WI38 (cell line): ENCODE measurements around the gene UPF1.
A peak's percentile ranks its signal among the peaks of the same experiment; 100 is the strongest.

Experiments used
- H3K4me3 ChIP-seq: 2 replicates; pipeline ENCODE4 v1.5.1; 2011; ENCODE audit warnings: low read depth, mild to moderate bottlenecking, control low read depth, low read length
- TF ChIP-seq, protein P1 (sequence below): IDR thresholded peaks from 2 replicates; pipeline ENCODE4 v1.5.1; 2012; ENCODE audit warnings: low read depth, mild to moderate bottlenecking, control low read depth, low read length

Gene UPF1

DNA sequence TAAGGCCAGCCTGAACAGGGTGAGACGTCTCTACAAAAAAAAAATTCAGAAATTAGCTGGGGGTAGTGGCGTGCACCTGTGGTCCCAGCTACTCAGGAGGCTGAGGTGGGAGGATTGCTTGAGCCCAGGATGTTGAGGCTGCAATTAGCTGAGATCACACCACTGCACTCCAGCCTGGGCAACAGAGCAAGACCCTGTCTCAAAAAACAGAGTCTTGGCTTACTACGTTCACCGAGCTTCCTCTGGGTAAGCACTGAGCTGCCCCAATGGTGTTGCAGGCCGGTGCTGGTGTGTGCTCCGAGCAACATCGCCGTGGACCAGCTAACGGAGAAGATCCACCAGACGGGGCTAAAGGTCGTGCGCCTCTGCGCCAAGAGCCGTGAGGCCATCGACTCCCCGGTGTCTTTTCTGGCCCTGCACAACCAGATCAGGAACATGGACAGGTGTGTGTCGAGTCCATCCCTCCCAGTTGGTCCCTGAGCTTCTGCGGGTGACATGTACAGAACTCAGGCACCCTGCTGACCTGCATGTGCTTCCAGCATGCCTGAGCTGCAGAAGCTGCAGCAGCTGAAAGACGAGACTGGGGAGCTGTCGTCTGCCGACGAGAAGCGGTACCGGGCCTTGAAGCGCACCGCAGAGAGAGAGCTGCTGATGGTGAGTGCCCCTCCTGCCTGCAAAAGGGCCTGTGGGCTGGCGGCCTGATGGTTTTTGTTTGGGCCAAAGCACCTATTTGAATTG lies 24.1 kb downstream of the UPF1 start:
- H3K4me3 ChIP-seq, result no peak overlapping the region
- TF ChIP-seq, protein P1, sequence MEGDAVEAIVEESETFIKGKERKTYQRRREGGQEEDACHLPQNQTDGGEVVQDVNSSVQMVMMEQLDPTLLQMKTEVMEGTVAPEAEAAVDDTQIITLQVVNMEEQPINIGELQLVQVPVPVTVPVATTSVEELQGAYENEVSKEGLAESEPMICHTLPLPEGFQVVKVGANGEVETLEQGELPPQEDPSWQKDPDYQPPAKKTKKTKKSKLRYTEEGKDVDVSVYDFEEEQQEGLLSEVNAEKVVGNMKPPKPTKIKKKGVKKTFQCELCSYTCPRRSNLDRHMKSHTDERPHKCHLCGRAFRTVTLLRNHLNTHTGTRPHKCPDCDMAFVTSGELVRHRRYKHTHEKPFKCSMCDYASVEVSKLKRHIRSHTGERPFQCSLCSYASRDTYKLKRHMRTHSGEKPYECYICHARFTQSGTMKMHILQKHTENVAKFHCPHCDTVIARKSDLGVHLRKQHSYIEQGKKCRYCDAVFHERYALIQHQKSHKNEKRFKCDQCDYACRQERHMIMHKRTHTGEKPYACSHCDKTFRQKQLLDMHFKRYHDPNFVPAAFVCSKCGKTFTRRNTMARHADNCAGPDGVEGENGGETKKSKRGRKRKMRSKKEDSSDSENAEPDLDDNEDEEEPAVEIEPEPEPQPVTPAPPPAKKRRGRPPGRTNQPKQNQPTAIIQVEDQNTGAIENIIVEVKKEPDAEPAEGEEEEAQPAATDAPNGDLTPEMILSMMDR, result no peak

DNA sequence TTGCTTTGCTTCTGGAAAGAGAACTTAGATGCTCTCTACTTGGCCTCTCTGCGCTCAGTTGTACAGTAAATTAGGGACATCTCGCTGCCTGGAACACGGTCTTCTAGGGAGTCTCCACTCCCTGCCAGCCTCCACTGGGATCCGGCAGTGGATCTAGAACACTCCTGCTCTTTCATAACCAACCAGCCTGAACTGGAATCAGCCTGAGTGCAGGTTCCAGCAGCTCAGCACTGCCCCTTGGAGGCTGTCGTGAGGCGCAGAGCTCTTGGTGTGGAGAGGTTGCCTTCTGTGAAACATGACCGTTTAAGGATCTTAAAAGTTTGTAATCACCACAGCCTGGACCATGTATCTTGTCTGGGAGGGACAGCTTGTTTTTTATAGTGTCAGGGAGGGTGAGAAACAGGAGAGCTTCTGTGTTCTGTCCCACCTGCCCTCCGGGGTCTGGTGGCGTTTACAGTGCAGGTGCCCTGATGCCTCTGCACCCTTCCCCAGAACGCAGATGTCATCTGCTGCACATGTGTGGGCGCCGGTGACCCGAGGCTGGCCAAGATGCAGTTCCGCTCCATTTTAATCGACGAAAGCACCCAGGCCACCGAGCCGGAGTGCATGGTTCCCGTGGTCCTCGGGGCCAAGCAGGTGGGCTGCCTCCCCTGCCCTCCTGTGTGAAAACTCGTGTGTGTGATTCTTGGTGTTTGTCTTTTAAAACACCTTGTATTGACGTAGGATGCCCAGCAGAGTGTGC lies 24.8 kb downstream of the UPF1 start:
- TF ChIP-seq, protein P1, result 0 out of 2 replicates have a peak, but pooled peaks have one; percentile 20

DNA sequence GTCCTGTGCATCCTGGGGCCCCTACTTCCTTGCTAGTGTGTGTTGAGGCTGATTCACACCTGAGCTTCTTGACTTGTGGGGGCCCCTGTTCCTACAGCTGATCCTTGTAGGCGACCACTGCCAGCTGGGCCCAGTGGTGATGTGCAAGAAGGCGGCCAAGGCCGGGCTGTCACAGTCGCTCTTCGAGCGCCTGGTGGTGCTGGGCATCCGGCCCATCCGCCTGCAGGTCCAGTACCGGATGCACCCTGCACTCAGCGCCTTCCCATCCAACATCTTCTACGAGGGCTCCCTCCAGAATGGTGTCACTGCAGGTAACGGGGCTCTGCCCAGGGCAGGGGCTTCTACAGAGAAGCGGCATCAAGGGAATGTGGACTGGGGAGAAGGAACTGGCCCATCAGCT lies 25.5 kb downstream of the UPF1 start:
- TF ChIP-seq, protein P1, result no peak

More for the DNA sequence above, 24.8 kb downstream of the UPF1 start:
- H3K4me3 ChIP-seq, result no peak overlapping the region

DNA sequence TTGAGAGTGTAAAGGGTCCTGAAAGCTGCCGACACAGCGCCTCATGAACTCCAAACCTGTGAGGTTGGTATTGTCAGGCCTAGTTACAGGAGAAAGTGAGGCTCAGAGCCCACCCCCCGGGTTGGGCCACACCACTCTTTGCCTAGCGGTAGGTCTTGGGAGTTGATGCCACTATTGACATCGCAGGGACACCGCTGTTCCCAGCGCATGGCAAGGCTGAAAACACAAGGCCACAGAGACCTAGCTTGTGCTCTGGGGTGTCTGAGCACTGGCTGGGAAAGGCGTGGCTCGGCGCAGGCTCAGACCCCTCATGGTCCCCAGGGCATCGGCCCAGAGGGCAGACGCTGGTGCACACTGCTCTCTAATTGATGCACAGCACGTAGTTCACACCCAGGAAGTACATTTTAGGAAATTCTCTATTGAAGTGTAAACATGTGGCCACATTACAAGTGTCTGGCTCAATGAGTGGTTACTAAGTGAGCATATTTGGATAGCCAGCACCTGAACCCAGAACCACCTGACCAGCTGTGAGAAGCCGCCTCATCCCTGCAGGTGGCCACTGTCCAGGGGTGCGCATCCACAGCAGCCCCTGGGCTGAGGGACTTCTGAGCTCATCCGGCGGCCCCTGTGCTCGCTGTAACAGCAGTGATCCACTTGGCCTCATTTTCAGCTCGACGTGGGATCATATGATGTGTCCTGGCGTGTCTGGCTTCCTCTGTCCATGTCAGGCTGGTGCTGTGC lies 27.3 kb downstream of the UPF1 start:
- H3K4me3 ChIP-seq, result no peak overlapping the region
- TF ChIP-seq, protein P1, result no peak

More for the DNA sequence above, 25.5 kb downstream of the UPF1 start:
- no peak overlapping the region for H3K4me3 ChIP-seq

DNA sequence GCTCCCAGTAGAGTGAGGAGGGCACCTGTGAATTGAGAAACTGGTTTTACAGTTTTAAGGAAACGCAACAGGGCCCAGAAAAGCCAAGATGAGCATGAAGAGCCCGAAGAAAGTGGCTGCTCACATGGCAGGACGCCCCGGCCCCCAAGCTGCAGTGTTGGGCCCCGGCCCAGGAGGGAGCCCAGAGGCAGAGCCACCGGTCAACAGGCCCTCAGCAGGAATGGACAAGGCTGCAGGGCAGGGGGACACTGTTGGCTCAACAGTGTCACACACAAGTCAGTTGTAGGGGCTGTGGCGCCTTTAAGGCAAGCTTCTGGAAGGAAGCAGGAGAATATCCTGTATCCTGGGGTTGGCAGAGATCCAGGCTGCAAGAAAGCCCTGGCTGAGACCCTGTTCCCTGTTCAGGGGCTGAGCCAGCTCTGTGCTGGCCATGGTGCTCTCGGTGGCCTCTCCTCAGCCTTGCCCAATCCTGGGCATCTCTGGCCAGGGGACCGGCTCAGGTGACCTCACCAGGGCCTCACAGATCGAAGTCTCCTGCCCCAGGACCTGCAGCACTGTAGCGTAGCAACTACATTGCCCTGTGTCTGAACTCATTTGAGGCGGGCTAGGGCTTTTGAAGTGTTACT lies 28.0 kb downstream of the UPF1 start:
- no peak overlapping the region for H3K4me3 ChIP-seq
- TF ChIP-seq, protein P1, result no peak

DNA sequence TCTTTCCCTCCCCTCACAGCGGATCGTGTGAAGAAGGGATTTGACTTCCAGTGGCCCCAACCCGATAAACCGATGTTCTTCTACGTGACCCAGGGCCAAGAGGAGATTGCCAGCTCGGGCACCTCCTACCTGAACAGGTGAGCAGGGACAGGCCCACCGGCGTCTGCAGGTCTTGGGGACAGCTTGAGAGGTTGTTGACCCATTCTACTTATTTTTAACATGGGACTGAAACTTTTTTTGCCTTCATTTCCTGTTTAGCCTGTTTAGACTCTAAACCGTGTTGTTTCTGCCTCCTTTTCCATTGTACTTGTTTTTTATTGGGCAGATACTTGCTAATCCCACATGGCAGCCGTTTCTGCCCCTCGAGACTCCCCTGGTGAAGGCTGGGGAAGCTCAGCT lies 28.5 kb downstream of the UPF1 start:
- H3K4me3 ChIP-seq, result no peak overlapping the region
- TF ChIP-seq, protein P1, result no peak
